NCI-H69 (cell line): ENCODE data around the gene SPDYE4.
"Not testable (repeated sequence)": the region's sequence is repeated elsewhere in the genome, so short reads cannot be mapped to it uniquely, and the experiment has no call there.

Experiments used
- DNase-seq: peaks from one replicate; lab custom pipeline; 2025; lab: John Stamatoyannopoulos, UW

The SPDYE4 gene, protein sequence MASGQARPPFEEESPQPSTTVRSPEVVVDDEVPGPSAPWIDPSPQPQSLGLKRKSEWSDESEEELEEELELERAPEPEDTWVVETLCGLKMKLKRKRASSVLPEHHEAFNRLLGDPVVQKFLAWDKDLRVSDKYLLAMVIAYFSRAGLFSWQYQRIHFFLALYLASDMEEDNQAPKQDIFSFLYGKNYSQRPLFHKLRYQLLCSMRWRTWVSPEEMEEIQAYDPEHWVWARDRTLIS

DNA sequence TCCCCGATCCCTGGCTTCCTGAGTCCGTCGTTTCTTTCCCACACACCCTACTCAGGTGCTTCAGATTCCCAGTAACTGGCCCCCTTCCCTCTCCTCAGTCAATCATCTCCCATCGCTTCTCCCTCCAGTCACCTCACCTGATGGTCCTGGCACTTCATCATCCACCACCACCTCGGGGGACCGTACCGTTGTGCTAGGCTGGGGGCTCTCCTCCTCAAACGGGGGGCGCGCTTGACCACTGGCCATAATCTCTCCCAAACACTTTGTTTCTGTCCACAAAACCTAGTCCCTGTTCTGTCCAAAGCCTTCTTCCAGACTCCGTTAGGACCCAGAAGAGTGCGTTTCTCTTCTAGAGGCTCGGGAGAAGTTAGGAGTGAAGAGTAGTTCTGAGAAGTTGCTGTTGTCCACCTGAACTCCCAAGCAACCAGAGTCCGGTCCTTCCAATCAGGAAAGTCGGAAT is at the start of gene SPDYE4:
SPDYE4 (minus strand) TSS at position 410 of the 460 bp plus-strand sequence; CDS start at position 246, 164 bp downstream.
- no peak for DNase-seq

DNA sequence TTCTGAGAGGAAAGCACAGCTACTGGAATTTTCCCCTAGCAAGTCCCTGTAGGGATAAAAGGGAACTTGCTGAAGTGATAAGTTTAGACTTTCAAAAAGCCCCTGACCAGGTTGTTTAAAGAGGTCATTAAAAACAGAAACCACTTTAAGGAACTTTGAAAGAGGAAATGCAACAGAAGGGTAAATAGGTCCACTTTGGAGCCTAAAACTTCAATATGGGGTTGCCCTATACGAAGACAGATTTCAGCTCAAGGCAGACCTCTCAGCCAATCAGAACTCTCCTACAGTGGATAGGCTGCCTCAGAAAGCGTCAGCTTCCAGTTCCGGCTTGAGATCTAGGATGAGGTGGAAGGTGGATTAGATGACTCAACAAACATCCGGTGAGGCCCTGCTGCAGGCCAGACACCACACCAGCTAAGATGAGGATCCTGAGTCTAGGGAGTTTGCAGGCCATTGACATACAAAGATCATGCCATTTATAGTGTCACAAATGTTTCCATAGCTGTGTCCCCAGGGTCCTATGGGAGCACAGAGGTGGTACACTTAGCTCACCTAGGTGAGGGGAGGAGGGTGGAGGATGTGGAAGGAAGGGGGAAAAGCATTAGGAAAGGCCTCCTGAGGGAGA is 48.7 kb upstream of the SPDYE4 start:
- no peak for DNase-seq

DNA sequence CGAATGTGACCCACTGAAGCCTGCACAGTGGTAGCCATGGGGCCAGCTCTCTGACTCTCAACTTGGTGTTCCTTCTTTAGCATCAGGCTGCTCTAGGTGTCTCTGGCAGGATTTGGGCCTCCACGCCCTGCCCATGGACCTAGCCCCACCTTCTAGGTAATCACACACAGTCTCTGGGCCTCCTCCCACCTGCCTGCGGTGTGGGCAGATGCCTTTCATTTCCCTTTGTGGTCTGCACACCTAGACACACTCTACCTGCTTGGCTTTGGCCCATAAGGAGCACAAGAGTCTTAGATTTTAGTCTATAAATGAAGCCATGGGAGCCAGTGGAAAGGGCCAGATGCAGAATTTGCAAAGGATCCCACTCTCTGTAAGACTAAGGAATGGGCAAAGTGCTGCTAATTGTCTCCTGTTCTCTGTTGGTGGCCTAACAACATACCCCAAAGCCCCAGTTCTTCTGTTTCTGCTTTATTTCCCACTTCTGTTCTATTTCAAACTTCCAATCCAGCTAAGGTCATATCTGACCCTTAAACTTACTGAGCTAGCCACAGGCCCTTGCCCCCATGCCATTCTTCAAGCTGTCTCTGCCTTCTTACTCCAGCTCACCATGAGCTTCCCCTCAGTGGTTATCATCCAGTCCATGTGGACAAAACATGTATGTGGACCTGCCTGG is 48.0 kb upstream of the SPDYE4 start:
- DNase-seq: no peak

DNA sequence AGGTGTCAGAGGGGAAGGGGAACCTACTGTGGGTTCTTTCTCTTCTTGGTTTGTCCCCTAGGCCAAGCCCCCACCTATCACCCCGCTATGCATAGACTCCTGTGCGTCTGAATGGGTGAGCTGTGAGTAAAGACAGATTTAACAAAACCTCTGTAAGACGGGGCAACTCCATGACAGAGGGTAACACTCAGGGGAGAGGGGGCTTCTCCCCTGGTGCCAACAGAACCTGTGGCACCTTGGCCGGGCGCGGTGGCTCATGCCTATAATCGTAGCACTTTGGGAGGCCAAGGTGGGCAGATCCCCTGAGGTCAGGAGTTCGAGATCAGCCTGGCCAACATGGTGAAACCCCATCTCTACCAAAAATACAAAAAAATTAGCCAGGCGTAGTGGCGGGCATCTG is 47.0 kb upstream of the SPDYE4 start:
- not testable (repeated sequence) for DNase-seq

DNA sequence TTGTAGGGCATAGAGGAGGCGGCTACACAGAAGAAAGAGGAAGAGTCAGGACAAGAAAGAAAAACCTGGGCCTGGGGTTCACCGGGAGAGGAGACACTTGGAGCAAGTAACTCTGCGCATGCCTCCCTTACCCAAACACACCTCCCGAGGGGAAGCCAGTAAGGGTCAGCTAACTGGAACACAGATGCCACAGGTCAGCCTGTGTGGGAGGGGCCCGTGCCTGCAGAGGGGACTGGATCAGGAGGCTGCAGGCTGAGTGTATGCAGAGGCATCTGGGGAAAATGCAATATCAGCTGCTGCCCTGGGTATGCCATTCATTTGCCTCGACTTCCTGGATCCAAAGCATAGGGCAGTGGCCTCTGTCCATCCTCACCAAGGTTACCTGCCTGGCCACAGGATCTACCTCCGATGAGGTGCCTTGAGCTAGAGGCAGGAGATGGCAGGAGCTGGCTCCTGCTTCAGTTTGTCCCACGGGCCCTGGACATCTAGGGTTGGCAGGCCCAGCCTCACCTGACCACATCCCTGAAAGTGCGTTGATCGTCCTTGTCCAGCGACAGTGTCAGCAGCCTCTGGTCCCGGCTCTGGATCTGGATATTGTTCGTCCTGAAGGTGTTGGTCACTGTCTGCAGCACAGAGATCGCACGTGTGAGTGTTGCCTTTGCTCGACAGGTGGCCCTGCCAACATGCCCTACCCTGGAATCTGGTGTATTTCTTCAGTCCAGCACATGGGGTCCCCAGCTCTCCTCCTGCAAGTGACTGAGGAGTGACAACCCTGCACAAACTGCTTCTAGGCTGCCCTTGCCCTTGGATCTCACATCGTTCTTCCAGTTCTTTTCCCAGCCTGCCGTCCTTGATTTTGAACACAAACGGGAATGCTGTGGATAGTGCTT is 45.4 kb upstream of the SPDYE4 start:
- peak; percentile 5 for DNase-seq

DNA sequence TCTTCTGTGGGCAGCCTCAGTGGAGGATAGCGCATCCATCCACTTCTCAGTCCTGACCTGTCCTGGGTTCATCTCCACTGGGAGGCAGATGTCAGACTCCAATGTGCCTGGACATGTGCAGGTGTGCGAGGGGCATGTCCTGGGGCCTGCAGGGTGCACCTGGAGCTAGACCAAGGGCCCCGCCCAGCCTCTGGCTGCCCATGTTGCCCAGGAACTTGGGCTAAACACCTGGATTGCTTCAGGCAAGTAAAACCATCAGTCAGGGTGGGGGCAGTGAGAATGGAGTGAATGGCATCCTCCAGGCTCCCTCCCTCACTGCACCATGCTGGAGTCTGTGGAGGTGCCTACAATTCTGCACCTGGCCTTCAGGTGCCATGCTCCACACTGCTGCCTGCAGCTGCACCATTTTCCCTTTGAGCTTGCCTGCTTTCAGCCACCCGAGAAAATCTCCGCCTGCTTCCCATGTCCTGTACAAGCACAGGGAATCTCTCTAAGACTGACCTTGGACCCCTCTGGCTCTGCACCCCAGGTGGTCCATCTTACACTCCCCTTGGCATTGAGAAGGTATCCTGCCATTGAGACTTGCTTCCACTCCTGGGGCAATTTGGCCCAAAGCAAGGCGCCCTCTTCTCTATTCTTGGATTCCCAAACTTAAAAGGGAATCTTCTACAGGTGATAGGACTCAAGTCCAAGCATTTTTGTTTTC is 42.9 kb upstream of the SPDYE4 start:
- peak; percentile 17 for DNase-seq

DNA sequence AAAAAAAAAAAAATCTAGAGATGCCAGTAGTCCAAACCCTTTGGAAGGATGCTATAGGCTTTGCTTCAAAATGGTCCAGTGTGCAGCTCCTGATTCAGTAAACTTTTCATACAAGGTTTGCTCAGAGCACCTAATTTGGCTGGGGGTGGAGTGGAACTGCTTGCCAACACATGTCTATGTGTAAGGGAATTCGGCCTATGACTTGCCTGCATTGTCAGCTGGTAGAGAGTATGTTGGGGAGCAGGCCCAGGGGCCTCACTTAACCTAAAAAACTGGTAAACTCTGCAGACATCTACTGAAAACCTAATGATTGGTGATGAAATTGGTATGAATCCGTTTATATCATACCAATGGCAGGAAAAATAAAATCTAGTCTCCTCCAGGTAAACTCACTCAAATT is 42.3 kb upstream of the SPDYE4 start:
- no peak for DNase-seq

DNA sequence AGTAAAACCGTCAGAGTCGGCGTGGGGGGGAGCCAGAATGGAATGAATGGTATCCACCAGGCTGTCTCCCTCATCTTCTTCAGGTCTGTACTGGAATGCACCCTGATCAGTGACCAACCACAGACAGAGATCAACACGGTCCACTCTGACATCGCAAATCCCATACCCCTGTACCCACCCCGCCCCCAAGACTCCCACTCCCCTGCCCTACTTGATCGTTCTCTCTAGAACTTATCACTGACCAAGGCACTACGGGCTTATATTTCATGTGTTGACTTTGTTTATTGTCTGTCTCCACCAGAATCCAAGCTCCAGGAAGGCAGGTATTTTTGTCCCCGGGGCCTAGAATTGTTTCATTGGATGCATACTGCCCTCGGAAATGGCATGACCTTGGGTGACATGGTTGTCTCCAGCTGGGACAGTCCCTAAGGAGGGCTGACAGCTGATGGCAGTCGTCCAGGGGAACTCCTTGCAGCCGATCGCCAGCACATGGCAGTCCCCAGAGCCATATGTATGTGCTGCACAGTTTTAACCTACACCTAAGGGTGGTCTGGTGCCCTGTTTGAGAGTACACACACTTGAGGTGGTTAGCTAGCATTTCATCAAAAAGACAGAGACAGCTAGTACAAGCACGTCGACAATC is 41.3 kb upstream of the SPDYE4 start:
- no peak for DNase-seq

DNA sequence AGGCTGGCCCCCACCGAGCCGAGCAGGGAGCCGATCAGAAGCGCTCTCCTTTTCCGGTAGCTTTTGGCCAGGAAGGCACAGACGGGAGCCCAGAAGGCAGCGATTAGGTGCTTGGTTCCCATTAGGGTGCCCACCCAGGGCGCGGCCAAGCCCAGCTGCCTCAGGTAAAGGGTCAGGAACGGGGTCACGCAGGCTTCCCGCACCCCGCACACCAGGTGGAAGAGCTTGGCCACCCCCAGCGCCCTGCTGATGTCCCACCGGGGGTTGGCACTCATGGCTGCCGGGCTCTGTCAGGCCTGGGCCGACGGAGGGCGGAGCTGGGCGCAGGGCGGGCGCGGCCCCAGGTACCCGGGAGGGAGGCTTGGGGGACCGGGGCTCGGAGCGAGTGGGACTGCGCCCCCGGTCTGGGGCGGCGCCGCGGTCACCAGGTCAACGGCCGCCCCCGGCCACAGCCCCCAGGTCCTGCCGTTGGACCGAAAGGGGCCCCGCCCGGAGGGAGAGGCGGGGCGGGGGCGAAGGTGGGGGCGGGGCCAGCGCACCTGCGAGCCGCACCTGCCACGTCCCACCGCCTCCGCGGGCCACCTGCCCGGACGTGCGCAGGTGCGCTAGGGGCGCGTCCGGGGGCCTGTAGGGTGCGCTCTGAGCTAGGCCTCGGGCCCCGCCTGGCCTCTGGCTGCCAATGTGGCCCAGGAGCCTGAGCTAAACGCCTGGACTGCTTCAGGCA is 40.7 kb upstream of the SPDYE4 start, which contains the start of gene MFSD6L:
MFSD6L (minus strand) TSS at position 520 of the 724 bp plus-strand sequence; CDS start at position 275, 245 bp downstream.
- DNase-seq: peak; percentile 68

DNA sequence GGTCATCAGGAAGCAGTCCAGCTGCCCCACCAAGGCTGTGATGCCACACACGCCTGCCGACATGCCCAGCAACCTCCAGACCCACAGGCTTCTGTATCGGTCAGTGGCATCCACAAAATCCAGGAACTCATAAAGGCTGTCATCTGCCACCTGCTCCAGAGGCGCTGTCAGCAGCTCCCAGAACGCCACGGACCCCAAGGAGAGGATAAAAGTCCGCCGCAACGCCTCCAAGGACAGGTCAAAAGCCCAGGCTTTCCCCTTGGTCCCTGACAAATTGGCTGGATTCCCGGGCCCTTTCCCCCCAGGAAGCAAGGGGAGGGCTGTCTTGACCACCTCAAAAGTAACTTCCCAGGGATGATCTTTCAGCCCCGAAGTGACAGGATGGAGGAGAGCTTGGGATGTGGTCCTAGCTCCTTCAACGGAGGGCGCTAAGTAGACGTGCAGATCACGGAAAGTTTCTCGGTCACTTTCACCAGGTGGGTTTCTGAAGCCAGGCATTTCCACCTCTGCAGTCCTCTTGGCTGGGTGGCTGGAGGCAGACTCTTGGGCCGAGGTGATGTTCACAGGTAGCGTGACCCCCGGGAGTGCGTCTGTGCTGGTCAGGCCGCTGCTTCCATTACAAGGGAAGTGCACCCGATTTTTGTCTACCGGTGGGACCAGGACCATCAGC is 40.0 kb upstream of the SPDYE4 start:
- DNase-seq: no peak

DNA sequence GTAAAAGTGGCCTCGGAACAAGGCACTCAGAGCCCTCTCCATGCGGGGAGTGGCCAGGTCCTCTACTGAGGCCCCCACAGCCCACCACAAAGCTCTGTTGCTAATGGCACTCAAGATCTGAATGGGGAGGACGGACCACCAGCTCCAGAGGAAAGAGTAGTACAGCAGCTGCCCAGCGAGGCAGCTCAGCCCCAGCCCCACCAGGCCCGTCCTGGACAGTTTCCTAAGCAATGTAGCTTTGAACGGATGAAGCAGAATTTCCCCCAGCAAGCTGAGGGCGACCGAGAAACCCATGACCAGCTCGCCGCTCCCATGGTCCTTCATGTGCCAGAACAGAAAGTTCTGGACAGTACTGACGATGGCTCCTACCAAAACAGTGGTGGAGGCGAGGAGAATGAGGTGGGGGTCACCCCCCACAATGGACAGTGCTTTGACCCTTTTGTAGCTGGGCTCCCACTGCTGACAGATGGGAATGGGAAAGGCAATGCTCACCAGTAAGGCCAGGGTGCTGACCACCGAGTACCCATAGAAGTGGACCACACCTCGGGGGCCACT is 39.4 kb upstream of the SPDYE4 start:
- no peak for DNase-seq

DNA sequence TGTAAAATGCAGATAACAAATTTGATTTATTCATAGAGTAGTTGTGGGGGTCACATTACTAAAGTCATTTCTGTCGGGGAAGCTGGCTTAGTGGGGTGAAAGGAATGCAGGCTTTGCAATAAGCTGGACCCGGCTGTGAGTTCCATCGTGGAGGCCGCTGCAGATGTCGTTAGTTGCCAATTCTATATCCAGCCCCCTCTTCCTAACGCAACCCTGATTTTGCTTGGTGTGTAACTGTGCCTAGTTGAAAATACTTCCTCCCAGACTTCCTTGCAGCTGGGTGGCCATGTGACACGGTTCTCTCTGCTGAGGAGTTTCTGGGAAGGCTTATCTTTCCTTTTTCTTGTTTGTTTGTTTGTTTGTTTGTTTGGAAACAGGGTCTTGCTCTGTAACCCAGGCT is 36.3 kb upstream of the SPDYE4 start:
- no peak for DNase-seq

DNA sequence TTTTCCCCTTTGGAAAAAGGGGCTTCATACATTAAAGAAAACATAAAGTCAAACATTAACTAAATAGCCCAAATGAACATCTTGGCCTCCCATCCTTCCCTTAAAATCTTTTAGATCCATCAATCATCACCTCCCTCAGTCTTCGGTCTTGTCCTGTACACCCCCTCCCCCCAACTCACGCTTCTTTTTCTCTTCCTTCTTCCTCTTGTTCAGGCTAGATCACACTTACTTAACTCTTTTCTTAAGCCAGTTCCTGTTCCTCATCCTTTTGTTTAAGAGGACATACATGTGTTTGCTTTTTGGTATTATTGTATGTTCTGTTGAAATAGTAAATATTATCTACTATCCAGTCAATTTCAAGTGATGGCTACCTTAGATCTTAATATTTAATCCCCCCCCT is 35.3 kb upstream of the SPDYE4 start:
- no peak for DNase-seq

DNA sequence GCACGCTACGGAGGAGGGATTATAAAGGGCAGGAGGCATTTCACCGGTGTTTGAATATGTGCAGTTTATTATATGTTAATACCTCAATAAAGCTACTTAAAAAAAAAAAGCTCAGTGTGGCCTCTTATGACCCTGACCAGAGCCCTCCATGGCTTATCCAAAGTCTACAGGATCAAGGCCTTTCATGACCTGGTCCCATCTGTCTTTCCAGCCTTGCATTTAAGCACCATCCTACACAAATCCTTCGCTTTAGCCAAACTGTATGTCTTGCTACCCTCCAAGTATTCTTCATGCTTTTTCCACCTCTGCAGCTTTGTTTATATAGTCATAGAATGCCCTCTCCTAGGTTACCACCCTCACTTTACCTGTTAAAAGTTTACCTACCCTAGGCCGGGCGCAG is 34.3 kb upstream of the SPDYE4 start:
- DNase-seq: no peak

DNA sequence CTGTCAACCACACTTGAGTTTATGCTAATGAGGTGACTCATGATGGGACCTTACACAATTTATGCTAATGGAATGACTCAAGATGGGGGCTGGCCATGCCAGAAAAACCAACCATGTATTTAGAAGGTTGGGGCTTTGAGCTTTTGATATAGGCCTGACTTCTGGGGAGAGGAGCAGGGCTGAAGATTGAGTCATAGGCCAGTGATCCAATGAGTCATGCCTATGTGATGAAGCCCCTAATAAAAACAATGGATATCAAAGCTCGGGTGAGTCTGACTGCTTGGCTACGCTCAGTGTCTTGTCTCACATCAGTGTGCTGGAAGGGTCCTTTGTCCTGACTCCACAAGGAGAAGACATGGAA is 33.5 kb upstream of the SPDYE4 start:
- no peak for DNase-seq

DNA sequence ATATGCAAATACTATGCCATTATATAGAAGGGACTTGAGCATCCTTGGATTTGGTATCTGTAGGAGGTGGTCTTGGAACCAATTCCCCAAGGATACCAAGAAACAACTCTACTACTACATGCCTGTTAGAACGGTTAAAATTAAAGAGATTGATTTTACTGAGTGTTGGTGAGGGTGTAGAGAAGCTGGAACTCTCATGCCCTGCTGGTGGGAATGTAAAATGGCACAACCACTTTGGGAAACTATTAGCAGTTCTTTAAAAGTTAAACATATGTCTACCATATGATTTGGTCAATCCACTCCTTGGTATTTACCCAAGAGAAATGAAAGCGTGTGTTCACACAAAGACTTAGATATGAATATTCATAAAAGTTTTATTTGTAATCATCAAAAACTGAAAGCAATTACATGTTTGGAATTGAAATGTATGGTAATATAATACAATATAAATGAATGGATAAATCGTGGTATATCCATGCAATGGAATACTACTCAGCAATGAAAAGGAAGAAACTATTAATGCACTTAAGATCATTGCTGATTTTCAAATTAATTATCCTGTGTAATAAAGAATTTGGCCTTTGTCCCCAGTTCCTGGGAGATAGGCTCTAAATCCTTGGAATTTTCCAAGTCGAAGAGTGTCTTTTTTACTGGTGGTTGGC is 33.0 kb upstream of the SPDYE4 start:
- no peak for DNase-seq

DNA sequence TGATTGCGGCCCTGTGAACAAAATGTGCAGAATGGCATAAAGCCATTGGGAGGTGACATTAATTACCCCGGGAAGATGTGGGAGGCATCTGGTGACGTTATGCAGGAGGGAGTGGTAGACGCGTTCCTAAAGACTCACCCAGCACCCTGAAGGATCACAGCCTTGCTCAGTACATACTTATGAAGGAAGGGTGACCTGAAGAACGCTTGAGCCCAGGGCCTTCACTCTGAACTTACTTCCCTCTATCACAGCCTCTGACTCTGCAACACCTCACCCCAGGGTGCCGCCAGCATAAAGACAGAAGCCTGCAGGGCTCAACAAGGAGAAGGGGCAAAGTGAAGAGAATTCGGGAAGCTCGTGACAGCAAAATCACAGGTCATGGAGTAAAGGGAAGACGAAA is 31.4 kb upstream of the SPDYE4 start:
- peak; percentile 37 for DNase-seq

DNA sequence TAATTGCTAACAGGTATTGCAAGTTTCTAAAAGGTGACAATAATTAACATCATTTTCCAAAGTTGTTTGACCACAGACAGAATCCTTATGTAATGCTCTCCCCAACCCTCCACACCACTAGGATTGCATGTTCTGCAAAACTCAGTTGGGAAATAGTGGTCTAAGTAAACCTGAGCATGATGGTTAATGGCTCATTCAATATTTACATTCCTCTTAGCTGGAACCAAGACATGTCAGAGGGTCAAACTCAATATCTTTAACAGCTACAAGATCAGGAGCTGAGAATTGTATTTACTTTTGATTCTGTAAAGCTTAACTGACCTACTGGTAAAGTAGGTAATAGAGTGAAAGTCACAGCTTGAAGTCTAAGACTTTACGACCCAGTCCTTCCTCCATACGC is 30.7 kb upstream of the SPDYE4 start:
- peak; percentile 8 for DNase-seq
